A673 (cell line): ENCODE measurements around the gene WEE2.
"Not testable (repeated sequence)": the region's sequence is repeated elsewhere in the genome, so short reads cannot be mapped to it uniquely, and the experiment has no call there.

Experiments used
- EZH2 ChIP-seq: fragments of 200-600 bp; sonication (generic); IDR thresholded peaks from 2 replicates; pipeline ENCODE4 v1.6.1; 2017; ENCODE audit warnings: borderline replicate concordance, low read depth, mild to moderate bottlenecking, mixed read lengths, antibody characterized with exemption, low read length; ENCODE audit not compliant: poor library complexity, severe bottlenecking
- TF ChIP-seq, protein P1 (sequence below): fragments of 300-800, 200-600 bp; sonication (generic); conservative IDR thresholded peaks from 2 replicates; pipeline ENCODE4 v1.5.1; 2017; ENCODE audit warnings: low read depth, mild to moderate bottlenecking, antibody characterized with exemption, low read length, moderate library complexity, mixed read lengths

DNA sequence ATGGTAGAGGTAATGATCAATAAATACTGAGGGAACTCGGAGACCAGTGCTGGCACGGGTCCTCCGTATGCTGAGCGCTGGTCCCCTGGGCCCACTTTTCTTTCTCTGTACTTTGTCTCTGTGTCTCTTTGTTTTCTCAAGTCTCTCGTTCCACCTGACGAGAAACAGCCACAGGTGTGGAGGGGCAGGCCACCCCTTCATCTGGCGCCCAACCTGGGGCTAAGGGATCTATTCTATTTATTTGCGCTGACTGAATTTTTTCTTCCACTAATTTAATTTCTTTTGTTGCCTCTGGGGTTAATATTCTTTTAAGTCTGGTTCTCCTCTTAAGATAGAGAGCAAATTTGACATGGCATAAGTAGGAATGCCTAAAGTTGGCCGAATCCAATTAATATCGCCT, 43.8 kb downstream of the WEE2 start:
- not testable (repeated sequence) for TF ChIP-seq EZH2
- TF ChIP-seq, protein P1, sequence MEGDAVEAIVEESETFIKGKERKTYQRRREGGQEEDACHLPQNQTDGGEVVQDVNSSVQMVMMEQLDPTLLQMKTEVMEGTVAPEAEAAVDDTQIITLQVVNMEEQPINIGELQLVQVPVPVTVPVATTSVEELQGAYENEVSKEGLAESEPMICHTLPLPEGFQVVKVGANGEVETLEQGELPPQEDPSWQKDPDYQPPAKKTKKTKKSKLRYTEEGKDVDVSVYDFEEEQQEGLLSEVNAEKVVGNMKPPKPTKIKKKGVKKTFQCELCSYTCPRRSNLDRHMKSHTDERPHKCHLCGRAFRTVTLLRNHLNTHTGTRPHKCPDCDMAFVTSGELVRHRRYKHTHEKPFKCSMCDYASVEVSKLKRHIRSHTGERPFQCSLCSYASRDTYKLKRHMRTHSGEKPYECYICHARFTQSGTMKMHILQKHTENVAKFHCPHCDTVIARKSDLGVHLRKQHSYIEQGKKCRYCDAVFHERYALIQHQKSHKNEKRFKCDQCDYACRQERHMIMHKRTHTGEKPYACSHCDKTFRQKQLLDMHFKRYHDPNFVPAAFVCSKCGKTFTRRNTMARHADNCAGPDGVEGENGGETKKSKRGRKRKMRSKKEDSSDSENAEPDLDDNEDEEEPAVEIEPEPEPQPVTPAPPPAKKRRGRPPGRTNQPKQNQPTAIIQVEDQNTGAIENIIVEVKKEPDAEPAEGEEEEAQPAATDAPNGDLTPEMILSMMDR: not testable (repeated sequence)
